Jurkat, Clone E6-1 (cell line): ENCODE data around the gene NOVA2.

Source experiments
- DNase-seq: peaks from one replicate; pipeline ENCODE4 v3.0.0-alpha.2; 2011; ENCODE audit warnings: low read depth, low spot score
- H3K4me3 ChIP-seq: 2 replicates; pipeline ENCODE4 v1.5.1; 2011; ENCODE audit warnings: mild to moderate bottlenecking, low read length, control low read depth, moderate library complexity

NOVA2 gene

GRCh38 chr19:46002678-46003275 lies 29.1 kb upstream of the NOVA2 start:
- no peak overlapping the region for H3K4me3 ChIP-seq

DNA sequence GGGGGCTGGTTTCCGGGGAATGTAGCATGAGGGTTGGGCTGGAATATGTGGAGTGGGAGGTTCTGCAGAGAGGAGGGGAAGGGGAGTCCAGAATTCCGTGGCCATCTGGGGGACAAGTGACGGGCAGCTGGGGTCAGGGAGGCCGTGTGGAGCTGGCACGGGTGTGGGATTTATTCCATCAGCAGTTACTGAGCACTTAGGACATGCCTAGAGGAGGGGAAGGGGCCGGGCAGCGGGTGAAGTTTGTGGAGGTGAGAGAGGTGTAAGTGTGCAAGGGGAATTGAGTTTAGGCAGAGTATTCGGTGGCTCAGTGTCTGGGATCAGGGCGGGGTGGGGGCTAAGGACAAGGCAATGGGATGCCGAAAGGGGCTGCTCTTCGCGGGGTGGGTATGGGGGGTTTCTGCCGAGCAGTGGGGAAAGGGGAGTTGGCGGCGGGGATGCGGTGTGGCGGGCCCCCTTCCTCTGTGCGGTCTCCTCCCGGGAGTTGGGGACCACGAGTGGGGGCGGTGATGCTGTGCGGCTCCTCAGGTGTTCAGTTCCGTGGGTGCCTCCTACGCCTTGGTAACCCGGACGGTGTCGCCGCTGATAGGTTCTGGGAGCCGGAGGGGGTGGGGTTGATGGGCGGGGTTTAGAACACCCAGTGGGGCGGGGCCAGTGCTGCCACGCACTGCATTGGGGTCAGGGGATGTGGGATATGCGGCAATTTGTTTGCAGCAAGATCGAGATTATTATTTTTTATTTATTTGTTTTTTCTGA lies 27.0 kb upstream of the NOVA2 start:
- DNase-seq, result peak; percentile 75
- H3K4me3 ChIP-seq, result peak overlapping the region; percentile 39

More at GRCh38 chr19:46002678-46003275, 29.1 kb upstream of the NOVA2 start:
- DNase-seq, result no peak

GRCh38 chr19:45999653-46000121 lies 26.0 kb upstream of the NOVA2 start:
- DNase-seq, result no peak
- no peak overlapping the region for H3K4me3 ChIP-seq

GRCh38 chr19:45998834-45999233 lies 25.2 kb upstream of the NOVA2 start:
- no peak for DNase-seq
- H3K4me3 ChIP-seq, result no peak overlapping the region

GRCh38 chr19:45996933-45997332 lies 23.3 kb upstream of the NOVA2 start:
- no peak overlapping the region for H3K4me3 ChIP-seq
- no peak for DNase-seq

- peak overlapping the region; percentile 63 for H3K4me3 ChIP-seq
- no peak for DNase-seq
Measured at GRCh38 chr19:45995715-45996385, 22.2 kb upstream of the NOVA2 start.

- peak; percentile 100 for DNase-seq
Measured at GRCh38 chr19:45994998-45995714, 21.5 kb upstream of the NOVA2 start, which contains the start of gene CCDC61. Gene CCDC61 (plus strand): TSS chr19:45995467. CDS start chr19:46003019, 7,552 bp downstream.

DNA sequence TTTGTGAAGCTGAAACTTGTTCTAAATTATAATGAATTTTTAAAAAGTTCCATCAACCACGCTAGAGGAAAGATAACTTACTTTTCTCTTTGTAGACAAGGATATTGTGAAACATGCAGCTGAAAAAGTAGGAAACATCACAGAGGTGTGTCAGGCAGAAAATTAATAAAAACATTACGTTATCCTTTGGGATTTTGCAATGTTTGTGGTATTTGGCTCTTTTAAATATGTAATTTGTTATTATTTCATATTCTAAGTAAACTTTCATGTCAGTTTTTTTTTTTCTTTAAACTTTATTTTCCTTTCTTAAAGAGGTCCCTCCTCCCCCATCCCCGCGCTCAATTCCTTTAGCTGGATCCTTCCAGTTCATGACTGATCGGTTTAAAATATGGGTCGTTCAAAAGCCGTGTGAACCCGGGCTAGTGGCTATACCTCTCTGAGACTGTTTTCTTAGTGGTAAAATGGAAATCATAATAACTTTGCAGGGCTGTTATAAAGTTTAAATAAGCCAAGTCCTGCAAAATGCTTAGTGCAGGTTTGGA lies 20.9 kb upstream of the NOVA2 start:
- no peak for DNase-seq
- H3K4me3 ChIP-seq, result peak overlapping the region; percentile 52

More at GRCh38 chr19:45994998-45995714, 21.5 kb upstream of the NOVA2 start, which contains the start of gene CCDC61:
- peak within 1 kb of the TSS; percentile 63 for H3K4me3 ChIP-seq

DNA sequence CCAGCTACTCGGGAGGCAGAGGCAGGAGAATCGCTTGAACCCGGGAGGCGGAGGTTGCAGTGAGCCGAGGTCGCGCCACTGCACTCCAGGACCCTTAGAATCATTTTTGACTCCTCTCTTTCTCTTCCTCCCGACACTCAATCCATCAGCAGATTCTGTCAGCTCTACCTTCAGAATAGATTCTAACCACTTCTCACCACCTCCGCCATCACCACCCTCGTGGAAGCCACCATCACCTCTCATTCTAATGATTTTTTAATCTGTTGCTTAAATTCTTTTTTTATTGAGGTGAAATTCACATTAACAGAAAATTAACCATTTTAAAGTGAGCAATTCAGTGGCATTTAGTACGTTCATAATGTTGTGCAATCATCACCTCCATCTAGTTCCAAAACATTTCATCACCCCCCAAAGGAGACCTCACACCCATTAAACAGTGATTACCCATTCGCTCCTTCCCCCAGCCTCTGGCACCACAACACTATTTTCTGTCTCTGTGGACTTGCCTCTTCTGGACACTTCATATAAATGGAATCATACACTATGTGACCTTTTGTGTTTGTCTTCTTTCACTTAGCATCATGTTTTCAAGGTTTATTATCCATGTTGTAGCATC lies 16.6 kb upstream of the NOVA2 start:
- DNase-seq, result no peak
- H3K4me3 ChIP-seq, result no peak overlapping the region

DNA sequence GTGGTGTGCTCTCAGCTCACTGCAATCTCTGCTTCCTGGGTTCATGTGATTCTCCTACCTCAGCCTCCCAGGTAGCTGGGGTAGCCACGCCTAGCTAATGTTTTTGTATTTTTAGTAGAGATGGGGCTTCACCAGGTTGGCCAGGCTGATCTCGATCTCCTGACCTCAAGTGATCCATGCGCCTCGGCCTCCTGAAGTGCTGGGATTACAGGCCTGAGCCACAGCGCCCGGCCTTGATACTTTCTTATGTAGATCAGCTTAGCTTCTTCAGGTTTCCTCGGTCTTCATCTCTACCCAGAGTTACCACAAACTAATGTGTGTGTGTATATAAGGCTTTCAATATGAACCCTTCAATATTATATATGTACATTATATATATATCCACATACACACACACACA lies 11.7 kb upstream of the NOVA2 start:
- no peak for DNase-seq
- no peak overlapping the region for H3K4me3 ChIP-seq

GRCh38 chr19:45981350-45981749 lies 7.7 kb upstream of the NOVA2 start:
- H3K4me3 ChIP-seq, result no peak overlapping the region
- DNase-seq, result no peak

DNA sequence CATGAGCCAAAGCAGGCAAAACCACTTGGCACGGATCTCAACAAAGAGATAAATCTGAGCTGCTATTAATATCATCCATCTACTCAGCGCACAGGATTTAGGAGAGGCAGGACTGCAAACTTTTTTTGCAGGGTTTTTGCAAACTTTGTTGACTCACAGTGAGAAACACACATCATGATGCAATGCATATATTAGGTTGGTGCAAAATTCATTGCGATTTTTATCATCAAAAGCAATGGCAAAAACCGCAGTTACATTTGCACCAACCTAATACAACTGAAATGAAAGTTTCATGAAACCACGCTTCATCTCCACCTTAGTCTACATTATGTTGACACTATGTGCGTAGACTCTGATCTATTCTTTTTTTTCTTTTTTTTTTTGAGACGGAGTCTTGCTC lies 4.5 kb upstream of the NOVA2 start:
- no peak for DNase-seq
- H3K4me3 ChIP-seq, result no peak overlapping the region

DNA sequence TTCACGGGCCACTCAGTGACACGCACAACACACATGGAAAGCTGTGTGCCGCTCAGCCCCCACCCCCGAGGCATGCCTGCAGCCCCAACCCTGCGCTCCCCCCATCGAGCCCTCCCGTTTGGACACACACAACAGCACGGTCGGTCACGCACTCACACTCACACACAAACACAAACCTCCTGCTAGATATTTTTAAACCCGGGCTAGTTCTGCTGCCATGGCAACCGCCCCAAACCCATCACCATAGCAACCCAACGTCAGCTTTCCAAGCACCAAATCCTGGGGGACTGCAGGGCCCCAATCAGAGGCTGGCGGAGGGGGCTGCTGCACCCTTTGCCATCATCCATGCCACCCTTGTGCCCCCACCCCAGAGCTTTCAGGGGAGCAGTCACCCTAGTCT lies 2.5 kb upstream of the NOVA2 start:
- no peak for DNase-seq
- H3K4me3 ChIP-seq, result no peak overlapping the region

DNA sequence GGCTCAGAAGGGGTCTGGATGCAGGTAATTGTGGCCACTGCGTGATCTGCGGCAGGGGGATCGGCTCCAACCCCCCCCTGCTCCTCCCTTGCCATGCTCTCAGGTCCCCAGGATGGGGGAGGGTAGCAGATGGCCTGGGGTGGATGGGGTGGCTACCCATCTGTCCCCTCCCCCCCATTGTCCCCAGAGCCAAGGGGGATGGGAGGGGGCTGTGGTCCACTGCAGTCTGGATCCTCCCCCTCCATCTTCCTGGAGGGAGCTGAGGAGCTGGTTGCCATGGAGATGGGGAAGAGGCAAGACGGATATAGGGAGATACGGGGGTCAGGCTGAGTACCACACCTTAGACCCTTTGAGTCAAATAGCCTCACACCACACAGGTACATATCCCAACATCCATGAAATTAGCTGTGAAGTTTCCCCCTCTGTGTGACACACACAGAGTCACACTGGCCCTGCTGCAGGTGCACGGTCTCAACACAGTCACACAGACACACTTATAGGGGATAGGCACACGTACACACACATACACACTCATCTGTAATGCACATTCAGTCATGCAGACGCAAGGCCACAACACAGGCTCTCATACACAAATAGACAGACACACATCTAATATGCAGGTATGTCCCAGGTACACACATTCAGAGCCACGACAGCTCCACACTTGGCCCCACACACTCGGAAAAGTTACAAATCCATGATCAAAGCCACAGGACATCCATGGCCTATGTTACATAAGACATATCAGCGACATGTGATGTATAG lies 1.8 kb upstream of the NOVA2 start:
- no peak overlapping the region for H3K4me3 ChIP-seq
- no peak for DNase-seq

GRCh38 chr19:45972947-45973540 lies 621 bp downstream of the NOVA2 start:
- no peak for DNase-seq
- H3K4me3 ChIP-seq, result no peak overlapping the region

GRCh38 chr19:45972081-45972946 lies 1.4 kb downstream of the NOVA2 start:
- no peak for DNase-seq
- no peak overlapping the region for H3K4me3 ChIP-seq
